ENCODE results near the gene ZNF76. TPM values are rescaled to one million over a fixed set of nuclear protein-coding genes. Genes with fewer than 3 reads are reported as not detected.

The ZNF76 gene
- total and polyA plus RNA-seq, 2 of the 13 experiments (the other 11 are each of a cell fraction or from before 2014, with no cell fraction given), result 13.2 to 26.4 TPM

GRCh38 chr6:35224720-35225119 is 34.8 kb upstream of the ZNF76 start (continued):
- no peak for TF ChIP-seq ZBTB4 (CRISPR knock-in tag; IDR thresholded peaks at IDR 0.05; ENCODE audit: borderline replicate concordance)
- TF ChIP-seq ZNF335 (CRISPR knock-in tag; IDR thresholded peaks at IDR 0.05), result no peak
- TF ChIP-seq ZNF614 (CRISPR knock-in tag; IDR thresholded peaks at IDR 0.05; ENCODE audit: borderline replicate concordance), result no peak
- no peak for TF ChIP-seq RCOR2 (CRISPR knock-in tag; IDR thresholded peaks at IDR 0.05)
- no peak for TF ChIP-seq ZNF777 (CRISPR knock-in tag; IDR thresholded peaks at IDR 0.05)

GRCh38 chr6:35228481-35228880 is 31.1 kb upstream of the ZNF76 start:
- BruUV-seq (replicated peaks), result no TSS peak
- ChIA-PET POLR2A (no interaction called here), CTCF (ENCODE audit: low intra/inter-chr PET ratio, low total read pairs) (no interaction called here)
- H3K36me3 ChIP-seq (replicated peaks in 1 of 2; ENCODE audit: control insufficient read depth in 1 of 2, insufficient read depth in 2 of 2, low read length in 2 of 2), result no peaks in the 10 kb centered on the region
- no peak overlapping the region for H3K27ac ChIP-seq (ENCODE audit: extremely low read length, insufficient read depth, low read length)
- no peaks in the 10 kb centered on the region for H3K9me3 ChIP-seq (ENCODE audit: low read length)
- 93% methylated on average over 6 of the region's 6 CpGs for WGBS (ENCODE audit: low lambda C conversion rate)
- in situ Hi-C loops (cut with HindIII; ENCODE audit: extremely low pct_ligation_motif_present, low pct_unique_long_range_greater_than_20kb) (no loop called here), intact Hi-C loops (cut with micrococcal nuclease; ENCODE audit: unreplicated experiment) (no loop called here)
- no peak overlapping the region for H3K9ac ChIP-seq (ENCODE audit: insufficient read depth, low read depth, low read length)
- H4K20me1 ChIP-seq (ENCODE audit: insufficient read depth, low read length), result no peaks in the 10 kb centered on the region
- no peak for DNase-seq (ENCODE audit: low spot score)
- no peak for FAIRE-seq
- no peaks in the 10 kb centered on the region for H3K79me2 ChIP-seq (ENCODE audit: insufficient read depth, low read length)
- H2AFZ ChIP-seq (ENCODE audit: low read length), result no peak overlapping the region
- no peak overlapping the region for H3K4me3 ChIP-seq (replicated peaks in 1 of 3; ENCODE audit: insufficient read depth in 1 of 3, low read depth in 2 of 3, low read length in 3 of 3)
- no peak overlapping the region for H3K4me2 ChIP-seq (ENCODE audit: low read depth, low read length)
- no peak for ATAC-seq
- TF ChIP-seq FOSL2 (CRISPR knock-in tag; IDR thresholded peaks at IDR 0.05) (no peak), SRY (CRISPR knock-in tag; IDR thresholded peaks at IDR 0.05) (no peak), SIN3B (IDR thresholded peaks at IDR 0.05; ENCODE audit: low read length) (no peak), FOXA3 (CRISPR knock-in tag; IDR thresholded peaks at IDR 0.05) (no peak)
- peaks cover 9% of the 10 kb centered on the region; the same call in 1 of the 2 replicates for H3K4me1 ChIP-seq (ENCODE audit: insufficient read depth, low read length)
- H3K27me3 ChIP-seq (ENCODE audit: control insufficient read depth in 1 of 2, insufficient read depth in 2 of 2, low read length in 2 of 2), result no peaks in the 10 kb centered on the region
